Dermis blood vessel endothelial cell (primary cell): ENCODE measurements around the gene CENPS. TPM values are rescaled to one million over a fixed set of nuclear protein-coding genes. Genes with fewer than 3 reads are reported as not detected.
A peak's percentile ranks its signal among the peaks of the same experiment; 100 is the strongest.
"Not testable (repeated sequence)": the region's sequence is repeated elsewhere in the genome, so short reads cannot be mapped to it uniquely, and the experiment has no call there.

Source experiments
- DNase-seq: peaks from one replicate; pipeline ENCODE4 v3.0.0; 2010
- total RNA-seq: library from RNA; depleted of rRNA; stranded (reverse); fragments of >200 nt; gene quantifications from 2 replicates; pipeline ENCODE4 v1.2.3, GENCODE V29; 2014

Gene CENPS
- total RNA-seq = 7.8 and 11.4 TPM in 2 replicates

DNA sequence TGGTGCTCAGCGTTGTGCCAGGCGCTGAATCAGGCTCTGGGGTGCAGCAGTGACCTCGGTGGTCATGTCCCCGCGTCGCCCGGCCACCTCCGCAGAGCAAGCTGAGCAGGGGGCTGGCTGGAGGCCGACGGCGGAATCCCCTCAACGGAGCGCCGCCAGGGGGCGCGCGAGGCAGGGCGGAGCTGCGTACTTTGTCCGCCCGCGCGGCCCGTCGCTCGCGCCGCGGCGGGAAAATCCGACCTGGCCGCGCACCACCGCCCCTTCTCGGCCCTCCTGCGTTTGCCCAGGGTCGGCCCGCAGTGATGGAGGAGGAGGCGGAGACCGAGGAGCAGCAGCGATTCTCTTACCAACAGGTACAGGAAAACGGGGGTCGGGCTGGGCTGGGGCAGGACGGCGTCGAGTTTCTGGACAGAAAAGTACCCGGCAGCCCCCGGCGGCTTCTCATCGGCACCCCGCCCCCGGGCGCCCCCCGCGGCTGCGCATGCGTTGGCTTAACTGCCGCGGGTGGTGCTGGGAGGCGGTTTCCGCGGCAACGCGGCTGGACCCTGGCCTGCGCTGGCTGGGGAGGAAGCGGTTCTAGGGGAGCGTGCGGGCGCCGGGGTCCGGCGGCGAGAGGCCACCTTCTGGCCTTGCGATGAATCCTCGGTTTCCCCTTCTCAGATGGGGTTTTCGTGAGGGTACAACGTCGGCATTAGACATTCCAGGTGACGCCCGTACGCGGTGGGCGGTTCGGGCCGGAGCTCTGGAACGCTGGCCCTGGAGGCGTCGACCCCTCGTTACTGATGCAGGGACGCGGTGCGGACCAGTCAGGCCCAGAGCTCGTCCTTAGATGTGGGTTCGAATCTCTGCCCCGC, at the start of gene CENPS:
Gene CENPS, plus strand, starts transcription at position 218 of the 854 bp plus-strand sequence. Its CDS starts 85 bp downstream, at position 303.
- peak; percentile 92 for DNase-seq

DNA sequence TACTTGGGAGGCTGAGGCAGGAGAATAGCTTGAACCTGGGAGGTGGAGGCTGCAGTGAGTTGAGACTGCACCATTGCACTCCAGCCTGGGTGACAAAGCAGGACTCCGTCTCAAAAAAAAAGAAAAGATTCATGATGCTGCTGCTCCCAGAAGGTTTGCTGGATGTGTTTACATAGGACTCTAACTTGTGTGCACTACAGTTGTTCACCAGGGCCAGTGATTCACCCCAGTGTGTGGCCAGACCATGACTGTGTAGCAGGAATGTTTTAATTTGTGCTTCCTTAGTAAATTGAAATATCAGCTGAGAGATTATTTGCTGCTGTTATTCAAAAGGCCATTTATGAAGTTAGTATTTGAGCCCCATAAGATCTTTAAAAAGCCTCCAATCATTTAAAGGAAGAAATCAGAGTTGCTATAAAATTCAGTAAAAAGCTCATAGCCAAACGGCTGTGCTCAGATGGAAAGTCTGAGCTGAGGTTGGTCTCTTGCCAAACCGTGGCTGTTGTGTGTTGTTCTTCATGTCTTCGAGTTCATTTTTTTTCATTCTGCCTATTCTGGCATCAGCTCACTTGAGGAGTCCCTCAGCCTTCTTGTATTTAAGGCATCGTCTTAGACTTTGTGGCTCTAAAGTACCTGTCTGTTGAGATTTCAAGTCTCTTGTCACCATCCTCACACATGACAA, 49.5 kb upstream of the CENPS start:
- DNase-seq = peak; percentile 47

DNA sequence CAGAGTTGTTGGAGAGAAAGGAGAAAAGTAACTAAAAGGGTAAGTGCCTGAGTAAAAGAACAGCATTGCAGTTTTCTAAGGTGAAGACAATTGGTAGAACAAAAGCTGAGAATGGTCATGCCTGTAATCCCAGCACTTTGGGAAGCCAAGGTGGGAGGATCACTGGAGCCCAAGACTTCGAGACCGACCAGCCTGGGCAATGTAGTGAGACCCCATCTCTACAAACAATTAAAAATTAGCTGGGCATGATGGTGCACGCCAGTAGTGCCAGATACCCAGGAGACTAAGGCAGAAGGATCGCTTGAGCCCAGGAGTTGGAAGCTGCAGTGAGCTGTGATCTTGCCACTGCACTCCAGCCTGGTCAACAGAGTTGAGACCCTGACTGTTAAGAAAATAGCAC, 46.6 kb upstream of the CENPS start:
- no peak for DNase-seq

DNA sequence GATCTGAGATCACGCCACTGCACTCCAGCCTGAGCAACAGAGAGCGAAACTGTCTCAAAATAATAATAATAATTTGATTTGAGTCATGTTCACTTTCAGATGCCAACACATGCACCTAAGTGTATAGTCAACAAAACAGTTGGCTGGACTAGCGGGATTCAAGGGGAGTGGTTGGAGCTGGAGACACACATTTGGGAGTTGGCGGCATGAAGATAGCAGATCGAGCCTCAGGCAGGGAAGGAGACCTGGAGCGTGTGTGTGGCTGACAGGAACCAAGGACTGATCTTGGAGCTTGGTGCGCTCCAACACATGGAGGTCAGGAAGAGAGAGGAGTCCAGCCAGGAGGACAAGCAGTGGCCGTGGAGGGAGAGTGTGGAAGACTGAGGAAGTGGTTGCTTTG, 46.0 kb upstream of the CENPS start:
- no peak for DNase-seq

DNA sequence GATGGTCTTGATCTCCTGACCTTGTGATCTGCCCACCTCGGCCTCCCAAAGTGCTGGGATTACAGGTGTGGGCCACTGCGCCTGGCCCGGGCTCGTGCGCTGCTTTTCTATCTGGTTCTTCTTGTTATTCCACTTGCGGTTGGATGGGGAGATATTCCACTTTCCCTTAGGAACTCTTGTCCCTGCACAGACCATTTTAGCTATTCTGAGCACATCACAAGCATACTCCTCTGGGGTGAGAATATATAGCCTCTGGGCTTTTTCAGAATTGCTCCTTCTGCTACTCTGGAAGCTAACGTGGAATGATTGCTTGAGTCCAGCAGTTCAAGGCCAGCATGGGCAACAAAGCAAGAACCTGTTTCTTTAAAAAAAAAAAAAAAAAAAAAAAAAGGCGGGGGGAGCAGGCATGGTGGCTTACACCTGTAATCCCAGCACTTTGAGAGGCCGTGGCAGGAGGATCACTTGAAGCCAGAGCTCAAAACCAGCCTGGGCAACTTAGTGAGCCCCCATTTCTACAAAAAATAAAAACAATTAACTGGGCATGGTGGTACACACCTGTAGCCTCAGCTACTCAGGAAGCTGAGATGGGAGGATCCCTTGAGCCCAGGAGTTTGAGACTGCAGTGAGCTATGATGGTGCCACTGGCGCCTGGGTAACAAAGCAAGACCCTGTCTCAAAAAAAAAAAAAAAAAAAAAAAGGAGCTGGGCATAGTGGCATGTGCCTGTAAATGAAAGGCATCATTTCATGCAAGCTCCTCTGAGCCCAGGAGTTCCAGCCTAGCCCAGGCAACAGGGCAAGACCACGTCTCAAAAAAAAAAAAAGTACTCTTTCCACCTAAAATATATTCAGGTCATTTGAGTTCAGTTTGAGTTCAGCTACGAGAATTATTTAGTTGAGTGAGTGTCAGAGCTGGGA, 43.2 kb upstream of the CENPS start:
- DNase-seq = no peak

DNA sequence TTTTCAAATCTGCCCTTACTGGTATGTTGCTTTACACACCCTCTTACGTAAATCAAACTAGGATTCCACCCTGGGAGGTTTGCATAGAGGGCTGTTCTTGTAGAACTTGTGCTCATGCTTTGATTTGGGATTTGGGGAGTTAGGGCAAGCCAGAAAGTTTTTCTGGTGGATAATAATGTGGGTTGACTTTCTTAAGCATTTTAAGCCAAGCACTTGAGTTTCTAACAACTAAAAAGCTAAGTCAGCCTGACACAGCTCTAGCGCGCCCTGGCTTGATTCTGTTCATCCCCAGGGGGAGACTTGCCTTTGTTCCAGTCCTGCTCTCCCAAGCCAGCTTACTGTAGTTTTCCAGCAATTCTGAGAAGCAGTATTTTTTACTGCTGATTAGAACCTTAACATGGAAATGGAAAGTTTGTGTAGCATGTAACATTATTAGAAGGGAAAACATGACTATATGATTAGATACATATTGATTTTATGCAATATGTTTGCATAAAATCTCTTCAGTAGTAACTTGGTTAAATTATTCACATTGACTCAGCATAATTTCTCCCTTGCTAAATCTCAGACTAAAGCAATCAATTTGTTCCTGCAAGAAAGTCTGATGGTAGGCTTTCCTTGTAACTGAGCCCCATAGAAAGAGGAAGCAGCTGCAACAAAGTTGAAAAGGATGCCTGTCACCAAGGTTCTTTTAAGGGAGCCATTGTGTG, 42.4 kb upstream of the CENPS start:
- peak; percentile 71 for DNase-seq

DNA sequence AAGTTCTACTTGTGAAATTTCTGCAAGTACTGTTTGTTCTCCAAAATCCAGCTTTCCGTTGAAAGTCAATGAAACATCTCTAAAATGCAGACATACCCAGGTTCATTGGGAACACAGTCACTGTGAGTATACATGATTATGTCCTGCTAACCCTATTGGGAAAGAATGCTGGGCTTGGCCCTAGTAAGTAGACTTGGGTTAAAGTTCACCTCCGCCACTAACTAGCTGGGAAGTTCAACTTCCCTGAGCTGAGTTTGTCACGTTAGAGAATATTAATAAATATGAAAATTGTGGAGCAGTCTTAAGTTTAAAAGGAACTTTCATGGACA, 41.9 kb upstream of the CENPS start:
- no peak for DNase-seq

DNA sequence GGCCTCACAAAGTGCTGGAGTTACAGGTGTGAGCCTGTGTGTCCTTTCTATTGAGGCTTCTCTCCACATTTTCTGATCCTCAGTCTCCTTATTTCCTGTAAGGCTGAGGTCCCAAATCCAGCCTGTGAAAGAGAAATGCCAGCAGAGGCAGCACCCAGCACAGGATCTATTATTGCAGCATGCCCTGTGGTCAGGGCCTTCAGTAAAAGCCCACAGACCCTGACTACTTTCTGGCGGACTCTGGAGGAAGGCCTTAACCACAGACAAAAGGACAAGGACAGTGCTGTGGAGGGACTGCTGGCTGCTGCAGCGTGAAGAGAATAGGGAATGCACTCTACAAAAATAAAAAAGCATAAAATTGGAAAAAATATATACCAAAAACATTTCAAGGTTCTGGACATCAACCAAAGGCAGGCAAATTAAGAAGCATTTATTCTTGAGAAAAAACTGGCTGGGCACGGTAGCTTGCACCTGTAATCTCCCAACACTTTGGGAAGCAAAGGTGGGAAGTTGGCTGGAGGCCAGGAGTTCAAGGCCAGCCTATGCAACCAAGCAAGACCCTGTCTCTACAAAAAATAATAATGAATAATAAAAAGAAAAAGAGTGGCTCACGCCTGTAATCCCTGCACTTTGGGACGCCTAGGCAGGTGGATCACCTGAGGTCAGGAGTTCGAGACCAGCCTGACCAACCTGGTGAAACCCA, 40.8 kb upstream of the CENPS start:
- no peak for DNase-seq

DNA sequence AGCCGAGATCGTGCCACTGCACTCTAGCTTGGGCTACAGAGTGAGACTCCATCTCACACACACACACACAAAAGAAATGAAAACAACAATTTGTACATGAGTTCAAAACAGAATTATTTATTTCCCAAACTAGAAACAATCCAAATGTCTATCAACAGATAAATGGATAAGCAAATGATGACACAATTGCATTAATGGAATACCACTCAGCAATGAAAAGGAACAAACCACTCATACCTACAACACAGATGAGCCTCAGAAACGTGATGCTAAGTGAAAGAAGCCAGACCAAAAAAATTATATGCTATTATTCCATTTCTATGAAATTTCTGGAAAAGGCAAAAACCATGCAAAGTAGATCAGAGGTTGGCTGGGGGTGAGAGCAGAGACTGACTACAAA, 33.4 kb upstream of the CENPS start:
- DNase-seq = no peak

DNA sequence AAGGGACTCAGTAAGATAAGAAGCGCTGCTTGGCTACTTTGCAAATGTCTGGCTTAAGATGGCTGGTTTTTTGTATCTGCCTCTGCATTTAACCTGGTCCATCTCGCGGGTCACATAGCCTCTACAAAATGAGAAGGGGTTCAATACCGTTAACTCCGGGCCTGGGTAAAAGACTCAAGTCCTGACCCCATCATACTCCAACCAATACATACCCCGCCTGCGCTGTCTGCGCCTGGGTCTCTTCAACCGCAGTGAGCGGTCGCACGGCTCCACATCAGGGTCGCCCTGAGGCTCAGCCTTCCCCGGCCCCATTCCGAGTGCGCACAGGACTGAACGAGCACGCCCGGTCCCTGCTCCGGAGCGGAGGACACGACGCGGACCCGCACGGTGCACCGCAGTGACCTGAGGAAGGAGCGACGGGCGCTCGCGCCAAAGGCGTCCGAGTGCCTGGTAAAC, 31.9 kb upstream of the CENPS start:
- no peak for DNase-seq

DNA sequence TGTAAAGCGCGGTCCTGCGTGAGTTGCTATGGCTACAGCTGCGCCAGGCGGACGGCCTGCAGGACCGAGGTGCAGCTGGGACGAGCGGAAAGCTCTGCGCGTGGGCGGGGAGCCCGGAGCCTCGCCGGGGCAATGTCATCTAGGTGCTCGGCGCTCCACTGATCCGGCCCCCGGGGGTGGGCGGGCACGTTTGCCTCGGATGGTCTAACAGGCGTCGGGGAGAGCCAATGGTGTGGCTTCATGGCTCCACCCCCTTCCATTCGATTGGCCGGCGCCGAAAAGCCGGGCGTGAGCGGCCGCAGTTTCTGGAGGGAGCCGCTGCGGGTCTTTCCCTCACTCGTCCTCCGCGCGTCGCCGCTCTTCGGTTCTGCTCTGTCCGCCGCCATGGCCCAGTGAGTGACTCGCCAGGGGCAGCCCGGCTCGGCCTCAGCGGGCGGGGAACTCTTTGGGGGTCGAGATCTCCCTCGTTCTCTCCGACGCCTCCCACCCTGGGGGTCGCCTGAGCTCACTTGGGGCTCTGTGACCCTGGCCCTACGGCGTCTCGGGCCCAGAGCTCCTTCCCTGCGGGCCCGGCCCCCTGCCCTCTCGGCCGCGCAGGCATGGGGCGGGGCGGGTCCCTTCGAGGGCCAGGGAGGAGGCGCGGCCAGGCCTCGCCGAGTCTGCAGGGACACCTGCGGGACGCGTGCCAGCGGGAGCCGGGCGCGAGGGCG, 31.3 kb upstream of the CENPS start, which contains the start of gene PGD:
Gene PGD, plus strand, starts transcription at position 331 of the 710 bp plus-strand sequence. Its CDS starts 54 bp downstream, at position 385.
- DNase-seq = peak; percentile 99

DNA sequence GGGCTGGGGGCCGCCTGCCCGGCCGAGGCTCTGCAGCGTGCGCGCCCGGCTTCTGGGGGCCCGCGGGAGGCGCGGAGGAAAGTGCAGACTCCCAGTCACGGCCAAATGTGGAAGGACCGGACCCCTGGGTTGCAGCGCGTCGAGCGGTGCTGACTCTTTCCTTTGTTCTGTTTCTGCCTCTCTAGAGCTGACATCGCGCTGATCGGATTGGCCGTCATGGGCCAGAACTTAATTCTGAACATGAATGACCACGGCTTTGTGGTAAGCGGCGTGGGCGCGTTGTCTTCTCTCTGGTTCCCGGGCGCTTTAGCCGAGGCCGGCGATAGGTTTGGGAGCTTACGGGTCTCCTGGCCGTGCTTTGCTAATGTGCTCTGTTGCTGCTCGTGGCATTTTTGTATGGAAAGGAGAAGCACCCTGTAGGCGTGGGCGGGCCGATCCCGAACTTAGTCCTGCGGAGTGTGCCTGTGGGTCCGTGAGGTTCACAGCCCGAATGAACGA, 30.7 kb upstream of the CENPS start:
- peak; percentile 62 for DNase-seq

DNA sequence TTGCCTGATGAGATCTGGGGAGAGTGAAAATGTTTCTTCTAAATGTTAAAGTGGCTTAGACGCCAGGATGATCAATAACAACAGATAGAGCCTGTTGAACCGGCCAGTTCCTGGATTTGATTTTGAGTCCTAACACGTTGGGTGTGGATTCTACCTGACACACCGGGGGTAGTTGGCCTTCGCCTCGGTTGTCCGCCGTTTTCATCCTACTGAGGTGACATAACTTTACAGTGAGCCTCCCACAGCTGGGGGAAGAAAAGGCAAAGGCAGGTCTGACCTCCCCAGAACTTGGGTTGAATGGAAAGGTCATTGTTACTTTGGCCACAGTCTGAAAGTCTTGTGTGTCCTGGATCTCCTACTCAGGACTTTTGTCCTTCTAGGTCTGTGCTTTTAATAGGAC, 30.2 kb upstream of the CENPS start:
- no peak for DNase-seq

DNA sequence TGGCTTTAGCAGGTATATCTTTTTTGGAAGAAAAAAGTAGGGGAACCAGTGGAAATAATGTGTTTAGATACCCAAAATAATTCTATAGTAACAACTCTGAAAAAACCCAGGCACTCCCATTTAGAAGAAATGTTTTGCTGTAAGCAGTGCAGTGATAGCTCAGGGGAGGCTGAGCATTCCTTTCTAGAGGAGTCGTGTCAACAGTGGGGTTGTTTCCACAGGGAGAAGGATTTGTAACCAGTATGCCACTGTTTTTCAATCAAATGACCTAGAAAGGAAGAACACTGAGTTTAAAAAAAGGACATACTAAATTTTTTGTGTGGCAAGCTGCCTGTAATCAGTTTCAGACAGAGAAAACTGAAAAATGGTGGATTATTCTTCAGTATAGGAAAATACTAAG, 29.0 kb upstream of the CENPS start:
- DNase-seq = peak; percentile 11

DNA sequence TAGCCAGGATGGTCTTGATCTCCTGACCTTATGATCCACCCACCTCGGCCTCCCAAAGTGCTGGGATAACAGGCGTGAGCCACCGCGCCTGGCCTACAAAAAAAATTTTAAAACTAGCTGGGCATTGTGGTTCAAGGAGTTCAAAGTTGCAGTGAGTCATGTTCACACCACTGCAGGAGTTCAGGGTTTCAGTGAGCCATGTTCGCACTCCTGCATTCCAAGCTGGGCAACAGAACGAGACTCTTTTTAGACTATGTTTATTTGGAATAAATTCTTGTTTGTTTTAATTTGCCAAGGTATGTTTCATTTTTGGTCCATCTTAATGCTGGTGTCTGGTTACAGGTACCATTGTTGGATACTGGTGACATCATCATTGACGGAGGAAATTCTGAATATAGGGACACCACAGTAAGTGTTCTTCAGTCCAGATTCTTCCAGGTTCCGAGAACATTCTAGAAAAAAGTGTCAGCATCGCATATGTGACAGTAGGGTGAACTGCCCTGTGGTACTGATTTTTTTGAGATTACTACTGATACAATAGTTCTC, 27.4 kb upstream of the CENPS start:
- peak; percentile 20 for DNase-seq

DNA sequence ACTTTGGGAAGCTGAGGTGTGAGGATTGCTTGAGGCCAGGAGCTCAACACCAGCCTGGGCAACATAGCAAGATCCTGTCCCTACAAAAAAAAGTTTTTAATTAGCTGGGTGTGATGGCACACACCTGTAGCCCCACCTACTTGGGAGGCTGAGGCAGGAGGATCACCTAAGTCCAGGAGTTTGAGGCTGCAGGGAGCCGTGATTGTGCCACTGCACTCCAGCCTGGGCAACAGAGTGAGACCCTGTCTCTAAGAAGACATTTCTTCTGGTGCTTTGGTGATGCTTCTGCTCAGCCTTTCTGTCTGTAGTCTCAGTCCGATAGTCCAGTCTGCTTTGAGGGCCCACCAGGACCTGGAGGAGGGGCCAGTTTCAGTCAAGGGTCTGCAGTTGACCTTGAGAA, 23.0 kb upstream of the CENPS start:
- DNase-seq = no peak

DNA sequence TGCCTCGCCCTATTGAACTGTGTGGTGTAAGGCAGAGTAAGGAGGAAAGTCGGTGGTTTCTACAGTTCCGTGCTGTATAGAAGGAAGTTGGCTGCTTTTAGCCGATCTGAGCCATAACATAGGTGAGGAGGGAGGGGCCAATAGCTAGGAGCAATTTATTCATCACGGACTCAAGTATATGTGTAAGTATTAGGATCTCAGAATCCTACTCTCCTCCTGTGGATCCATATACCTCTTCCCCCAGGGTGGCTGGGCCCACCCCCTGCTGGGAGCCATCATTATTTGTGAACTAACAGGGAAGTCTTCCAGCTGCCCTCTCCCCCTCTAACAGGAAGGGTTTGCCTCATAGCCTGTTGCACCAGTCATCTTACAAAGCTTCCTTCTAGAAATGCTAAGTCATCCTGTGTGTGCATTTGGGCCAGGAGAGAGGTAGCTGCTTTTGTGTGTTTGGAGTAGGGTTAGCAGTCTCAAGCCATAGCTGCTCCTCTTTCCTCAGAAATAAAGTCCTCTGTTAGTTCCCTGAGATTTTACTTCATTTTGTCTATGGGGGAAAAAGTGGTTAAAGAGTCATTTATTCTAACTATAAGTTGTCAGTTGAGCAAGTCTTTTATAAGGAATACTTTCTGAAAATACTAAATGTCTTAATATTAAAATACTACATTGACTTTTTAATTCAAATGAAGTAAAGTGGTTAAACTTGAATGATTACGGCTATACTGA, 14.9 kb upstream of the CENPS start:
- DNase-seq = peak; percentile 96

DNA sequence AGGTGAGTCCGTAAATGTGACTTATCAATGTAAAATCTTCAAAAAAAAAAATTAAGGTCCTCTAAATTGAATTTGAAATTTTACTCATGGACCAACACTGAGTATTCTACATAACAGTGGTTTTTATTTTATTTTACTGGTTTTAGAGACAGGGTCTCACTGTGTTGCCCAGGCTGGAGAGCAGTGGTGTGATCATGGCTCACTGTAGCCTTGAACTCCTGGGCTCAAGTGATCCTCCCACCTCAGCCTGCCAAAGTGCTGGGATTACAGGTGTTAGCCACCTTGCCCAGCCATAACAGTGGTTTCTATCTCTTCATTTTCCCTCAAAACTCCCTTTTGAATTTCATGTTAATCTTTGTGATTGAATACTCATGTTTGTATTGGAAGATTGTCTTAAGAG, 14.3 kb upstream of the CENPS start:
- DNase-seq = not testable (repeated sequence)

DNA sequence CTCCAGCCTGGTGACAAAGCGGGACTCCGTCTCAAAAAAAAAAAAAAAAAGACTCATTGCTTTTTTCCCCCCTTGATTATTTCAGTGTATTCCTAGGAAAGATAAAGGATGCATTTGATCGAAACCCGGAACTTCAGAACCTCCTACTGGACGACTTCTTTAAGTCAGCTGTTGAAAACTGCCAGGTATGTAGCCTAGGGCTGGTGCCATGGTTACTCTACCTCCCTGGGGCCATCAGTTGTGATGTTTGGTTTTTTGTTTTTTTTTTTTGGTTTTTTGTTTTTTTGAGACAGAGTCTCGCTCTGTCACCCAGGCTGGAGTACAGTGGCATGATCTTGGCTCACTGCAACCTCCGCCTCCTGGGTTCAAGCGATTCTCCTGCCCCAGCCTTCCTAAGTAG, 11.5 kb upstream of the CENPS start:
- not testable (repeated sequence) for DNase-seq

DNA sequence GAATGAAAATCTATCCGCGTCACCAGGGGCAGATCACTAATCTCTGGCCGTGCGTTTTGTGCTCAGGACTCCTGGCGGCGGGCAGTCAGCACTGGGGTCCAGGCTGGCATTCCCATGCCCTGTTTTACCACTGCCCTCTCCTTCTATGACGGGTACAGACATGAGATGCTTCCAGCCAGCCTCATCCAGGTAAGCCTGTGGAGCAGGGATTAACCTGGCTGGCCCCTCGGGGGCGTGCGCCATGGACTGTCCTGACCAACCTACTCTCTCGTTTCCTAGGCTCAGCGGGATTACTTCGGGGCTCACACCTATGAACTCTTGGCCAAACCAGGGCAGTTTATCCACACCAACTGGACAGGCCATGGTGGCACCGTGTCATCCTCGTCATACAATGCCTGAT, 10.9 kb upstream of the CENPS start:
- DNase-seq = no peak
